ENCODE data around the gene NDRG2. TPM values are rescaled to one million over a fixed set of nuclear protein-coding genes. Genes with fewer than 3 reads are reported as not detected.
A peak's percentile ranks its signal among the peaks of the same experiment; 100 is the strongest.

NDRG2 gene
- total RNA-seq, 1 donor from 2014 or later = 11.8 TPM

DNA sequence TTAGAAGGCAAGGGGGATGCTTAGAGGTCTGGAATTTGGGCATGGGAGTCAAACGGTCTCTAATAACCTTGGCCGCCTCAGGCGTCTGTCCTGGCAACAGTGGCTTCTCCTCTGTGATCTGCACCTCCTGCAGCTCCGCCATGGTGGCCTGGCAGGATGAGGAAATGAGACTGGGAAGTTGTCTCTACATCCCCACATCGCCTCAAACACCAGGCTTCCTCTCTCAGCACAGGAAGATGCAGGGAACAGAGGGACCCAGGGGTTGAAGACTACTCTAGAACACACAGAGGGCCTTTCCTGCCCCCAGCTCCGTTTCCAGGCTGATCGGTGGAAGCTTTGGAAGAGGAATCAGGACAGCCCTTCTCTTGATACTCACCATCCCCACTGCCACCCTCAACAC is 1.7 kb downstream of the NDRG2 start:
- peaks cover 23% of the 10 kb centered on the region for H3K27me3 ChIP-seq (ENCODE audit: insufficient read depth, low read length)
- Mint-ChIP-seq H3K27ac (ENCODE audit: unreplicated experiment) (no peak overlapping the region), H3K4me3 (ENCODE audit: unreplicated experiment) (no peak overlapping the region)

DNA sequence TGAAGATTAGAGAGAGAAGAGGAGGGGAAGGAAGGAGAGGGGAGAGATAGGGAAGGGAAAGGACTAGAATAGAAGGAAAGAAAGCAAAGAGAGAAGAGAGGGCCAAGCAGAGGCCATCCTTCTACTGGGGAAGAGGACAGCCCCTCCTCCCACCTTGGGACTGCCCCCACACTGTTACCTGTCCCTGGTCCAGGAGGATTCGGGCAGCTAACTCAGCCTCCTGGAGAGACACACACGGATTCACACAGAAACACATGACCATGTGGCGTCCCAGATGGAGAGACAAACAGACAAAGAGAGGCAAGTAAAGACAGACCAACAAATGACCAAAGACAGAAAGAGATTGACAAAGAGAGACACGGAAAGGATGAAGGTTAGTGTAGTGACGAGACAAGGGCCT is 2.2 kb downstream of the NDRG2 start:
- Mint-ChIP-seq H3K27ac (ENCODE audit: unreplicated experiment) (no peak overlapping the region), H3K4me3 (ENCODE audit: unreplicated experiment) (no peak overlapping the region), H3K4me1 (ENCODE audit: low read depth, unreplicated experiment) (peaks cover 19% of the 10 kb centered on the region), H3K9me3 (ENCODE audit: unreplicated experiment) (peaks cover 5% of the 10 kb centered on the region), H3K27me3 (ENCODE audit: low read depth, unreplicated experiment) (peaks cover 31% of the 10 kb centered on the region), H3K36me3 (ENCODE audit: low read depth, unreplicated experiment) (peaks cover 6% of the 10 kb centered on the region)
- Histone ChIP-seq H3K9ac (ENCODE audit: low read length) (no peak overlapping the region), H3K9me3 (ENCODE audit: insufficient read depth, low read depth, low read length) (no peaks in the 10 kb centered on the region), H4K20me1 (ENCODE audit: insufficient read depth, low read length) (no peaks in the 10 kb centered on the region), H3K79me2 (ENCODE audit: insufficient read depth, low read length) (no peaks in the 10 kb centered on the region), H3K27me3 (ENCODE audit: insufficient read depth, low read length) (peaks cover 23% of the 10 kb centered on the region), H3K4me2 (ENCODE audit: low read length) (no peak overlapping the region), H2AFZ (ENCODE audit: low read depth, low read length) (no peak overlapping the region), H3K27ac (ENCODE audit: low read depth, low read length) (no peak overlapping the region), H3K36me3 (ENCODE audit: insufficient read depth, low read length) (no peaks in the 10 kb centered on the region), H3K4me3 (ENCODE audit: insufficient read depth, low read depth, low read length) (no peak overlapping the region), H3K4me1 (ENCODE audit: insufficient read depth, low read length) (peaks cover 9% of the 10 kb centered on the region)
- no peak for DNase-seq (ENCODE audit: low read depth)
- FAIRE-seq = no peak
- TF ChIP-seq, protein P1, sequence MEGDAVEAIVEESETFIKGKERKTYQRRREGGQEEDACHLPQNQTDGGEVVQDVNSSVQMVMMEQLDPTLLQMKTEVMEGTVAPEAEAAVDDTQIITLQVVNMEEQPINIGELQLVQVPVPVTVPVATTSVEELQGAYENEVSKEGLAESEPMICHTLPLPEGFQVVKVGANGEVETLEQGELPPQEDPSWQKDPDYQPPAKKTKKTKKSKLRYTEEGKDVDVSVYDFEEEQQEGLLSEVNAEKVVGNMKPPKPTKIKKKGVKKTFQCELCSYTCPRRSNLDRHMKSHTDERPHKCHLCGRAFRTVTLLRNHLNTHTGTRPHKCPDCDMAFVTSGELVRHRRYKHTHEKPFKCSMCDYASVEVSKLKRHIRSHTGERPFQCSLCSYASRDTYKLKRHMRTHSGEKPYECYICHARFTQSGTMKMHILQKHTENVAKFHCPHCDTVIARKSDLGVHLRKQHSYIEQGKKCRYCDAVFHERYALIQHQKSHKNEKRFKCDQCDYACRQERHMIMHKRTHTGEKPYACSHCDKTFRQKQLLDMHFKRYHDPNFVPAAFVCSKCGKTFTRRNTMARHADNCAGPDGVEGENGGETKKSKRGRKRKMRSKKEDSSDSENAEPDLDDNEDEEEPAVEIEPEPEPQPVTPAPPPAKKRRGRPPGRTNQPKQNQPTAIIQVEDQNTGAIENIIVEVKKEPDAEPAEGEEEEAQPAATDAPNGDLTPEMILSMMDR (IDR thresholded peaks at IDR 0.05; ENCODE audit: insufficient read depth, low read depth, low read length) = no peak

More for the DNA sequence above, 1.7 kb downstream of the NDRG2 start:
- H3K79me2 ChIP-seq (ENCODE audit: insufficient read depth, low read length) = no peaks in the 10 kb centered on the region
- H3K36me3 Mint-ChIP-seq (ENCODE audit: low read depth, unreplicated experiment) = peaks cover 6% of the 10 kb centered on the region
- no peaks in the 10 kb centered on the region for H3K9me3 ChIP-seq (ENCODE audit: insufficient read depth, low read depth, low read length)
- no peaks in the 10 kb centered on the region for H4K20me1 ChIP-seq (ENCODE audit: insufficient read depth, low read length)
- H3K4me1 Mint-ChIP-seq (ENCODE audit: low read depth, unreplicated experiment) = peaks cover 18% of the 10 kb centered on the region
- no peak overlapping the region for H3K4me3 ChIP-seq (ENCODE audit: insufficient read depth, low read depth, low read length)
- FAIRE-seq = no peak
- peaks cover 31% of the 10 kb centered on the region for H3K27me3 Mint-ChIP-seq (ENCODE audit: low read depth, unreplicated experiment)
- no peak overlapping the region for H3K9ac ChIP-seq (ENCODE audit: low read length)
- no peak for DNase-seq (ENCODE audit: low read depth)
- H3K4me1 ChIP-seq (ENCODE audit: insufficient read depth, low read length) = peaks cover 7% of the 10 kb centered on the region
- peaks cover 5% of the 10 kb centered on the region for H3K9me3 Mint-ChIP-seq (ENCODE audit: unreplicated experiment)
- no peak overlapping the region for H3K4me2 ChIP-seq (ENCODE audit: low read length)
- H2AFZ ChIP-seq (ENCODE audit: low read depth, low read length) = no peak overlapping the region
- no peaks in the 10 kb centered on the region for H3K36me3 ChIP-seq (ENCODE audit: insufficient read depth, low read length)
- H3K27ac ChIP-seq (ENCODE audit: low read depth, low read length) = no peak overlapping the region
- TF ChIP-seq, protein P1 (IDR thresholded peaks at IDR 0.05; ENCODE audit: insufficient read depth, low read depth, low read length) = no peak
- no peak for TF ChIP-seq EZH2 (IDR thresholded peaks at IDR 0.05; ENCODE audit: insufficient read depth, low read length)

DNA sequence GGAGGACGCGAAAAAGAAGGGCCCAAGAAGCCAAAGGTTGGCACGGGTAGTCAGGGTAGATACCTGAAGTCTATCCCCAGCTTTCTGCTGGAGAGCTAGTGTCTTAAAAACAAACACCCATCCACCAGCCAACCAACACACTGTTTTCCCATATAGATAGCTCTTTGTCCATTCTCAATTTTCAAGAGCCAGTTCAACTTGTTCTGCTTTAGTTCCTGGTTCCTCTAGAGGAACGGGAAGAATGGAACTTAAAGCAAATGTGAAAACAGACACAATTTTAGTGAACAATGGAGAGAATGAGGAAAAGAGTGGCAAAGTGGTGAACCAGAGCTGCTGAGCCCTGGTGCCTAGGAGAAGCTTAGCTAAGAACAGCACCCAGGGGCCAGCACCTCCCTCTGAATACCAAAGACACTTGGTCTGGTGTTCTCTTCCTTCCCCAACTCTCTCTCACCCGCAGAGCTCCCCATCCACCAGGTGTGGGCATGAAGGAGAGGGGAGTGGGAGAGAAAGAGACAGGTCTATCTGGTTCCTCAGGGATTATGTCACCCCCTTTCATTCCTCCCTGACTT is 3.8 kb downstream of the NDRG2 start:
- Mint-ChIP-seq H3K27me3 (ENCODE audit: low read depth, unreplicated experiment) (peaks cover 31% of the 10 kb centered on the region), H3K27ac (ENCODE audit: unreplicated experiment) (no peak overlapping the region), H3K4me3 (ENCODE audit: unreplicated experiment) (peak overlapping the region; percentile 40), H3K9me3 (ENCODE audit: unreplicated experiment) (peaks cover 5% of the 10 kb centered on the region), H3K36me3 (ENCODE audit: low read depth, unreplicated experiment) (peaks cover 8% of the 10 kb centered on the region), H3K4me1 (ENCODE audit: low read depth, unreplicated experiment) (peaks cover 15% of the 10 kb centered on the region)
- no peak overlapping the region for H3K27ac ChIP-seq (ENCODE audit: low read depth, low read length)
- no peak overlapping the region for H3K4me3 ChIP-seq (ENCODE audit: insufficient read depth, low read depth, low read length)
- FAIRE-seq (no peak), DNase-seq (ENCODE audit: low read depth) (no peak)
- TF ChIP-seq, protein P1 (IDR thresholded peaks at IDR 0.05; ENCODE audit: insufficient read depth, low read depth, low read length) = no peak
- no peak for TF ChIP-seq EZH2 (IDR thresholded peaks at IDR 0.05; ENCODE audit: insufficient read depth, low read length)
- peaks cover 23% of the 10 kb centered on the region for H3K27me3 ChIP-seq (ENCODE audit: insufficient read depth, low read length)
- H3K9ac ChIP-seq (ENCODE audit: low read length) = no peak overlapping the region
- H2AFZ ChIP-seq (ENCODE audit: low read depth, low read length) = no peak overlapping the region
- H3K36me3 ChIP-seq (ENCODE audit: insufficient read depth, low read length) = no peaks in the 10 kb centered on the region
- peaks cover 11% of the 10 kb centered on the region for H3K4me1 ChIP-seq (ENCODE audit: insufficient read depth, low read length)
- H3K9me3 ChIP-seq (ENCODE audit: insufficient read depth, low read depth, low read length) = no peaks in the 10 kb centered on the region
- H3K4me2 ChIP-seq (ENCODE audit: low read length) = no peak overlapping the region
- no peaks in the 10 kb centered on the region for H4K20me1 ChIP-seq (ENCODE audit: insufficient read depth, low read length)
- no peaks in the 10 kb centered on the region for H3K79me2 ChIP-seq (ENCODE audit: insufficient read depth, low read length)
